ENCODE measurements around the gene TRPV4.

TRPV4 gene

GRCh38 chr12:109827566-109828550 lies 5.3 kb downstream of the TRPV4 start:
- no peak for DNase-seq

- no peak for DNase-seq
Measured at GRCh38 chr12:109827080-109827479, 6.1 kb downstream of the TRPV4 start.

GRCh38 chr12:109824731-109825130 lies 8.5 kb downstream of the TRPV4 start:
- no peak for DNase-seq

- DNase-seq = no peak
Measured at GRCh38 chr12:109822951-109823411, 10.2 kb downstream of the TRPV4 start.

DNA sequence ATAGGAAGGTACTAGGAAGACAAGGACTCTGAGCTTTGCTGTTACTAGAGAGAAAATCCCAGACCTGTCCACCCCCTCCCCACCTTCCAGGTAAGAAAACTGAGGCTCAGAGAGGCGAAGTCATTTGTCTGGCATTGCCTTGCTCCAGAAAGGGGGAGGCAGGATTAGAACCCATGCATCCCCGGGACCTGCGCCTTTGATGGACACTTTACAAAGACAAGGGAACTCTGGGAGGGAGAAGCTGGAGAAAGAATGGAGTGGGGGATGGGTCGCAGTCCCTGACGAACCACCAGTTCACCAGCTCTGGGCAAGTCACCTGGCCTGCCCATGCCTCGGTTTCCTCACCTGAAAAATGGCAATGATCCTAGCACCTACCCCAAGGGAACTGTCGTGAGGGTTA lies 10.8 kb downstream of the TRPV4 start:
- no peak for DNase-seq

DNA sequence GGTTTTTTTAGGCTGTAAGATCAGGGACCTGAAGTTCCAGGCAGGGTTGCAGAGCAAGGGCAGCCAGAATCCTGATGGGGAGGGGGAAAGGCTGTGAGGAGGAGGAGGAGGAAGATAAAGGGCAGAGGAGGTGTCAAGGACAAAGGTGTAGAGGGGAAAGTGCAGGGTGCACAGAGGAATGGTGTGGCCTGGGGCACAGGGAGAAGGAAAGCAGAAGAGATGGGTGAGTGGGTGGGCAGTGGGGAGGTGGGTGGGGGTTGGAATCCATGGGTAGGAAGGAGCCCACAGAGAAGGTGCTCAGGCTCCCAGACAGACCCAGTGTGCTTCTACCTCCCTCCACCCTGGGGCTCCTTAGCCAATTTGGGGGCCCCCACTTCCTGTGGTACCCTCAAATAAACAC lies 11.2 kb downstream of the TRPV4 start:
- no peak for DNase-seq

DNA sequence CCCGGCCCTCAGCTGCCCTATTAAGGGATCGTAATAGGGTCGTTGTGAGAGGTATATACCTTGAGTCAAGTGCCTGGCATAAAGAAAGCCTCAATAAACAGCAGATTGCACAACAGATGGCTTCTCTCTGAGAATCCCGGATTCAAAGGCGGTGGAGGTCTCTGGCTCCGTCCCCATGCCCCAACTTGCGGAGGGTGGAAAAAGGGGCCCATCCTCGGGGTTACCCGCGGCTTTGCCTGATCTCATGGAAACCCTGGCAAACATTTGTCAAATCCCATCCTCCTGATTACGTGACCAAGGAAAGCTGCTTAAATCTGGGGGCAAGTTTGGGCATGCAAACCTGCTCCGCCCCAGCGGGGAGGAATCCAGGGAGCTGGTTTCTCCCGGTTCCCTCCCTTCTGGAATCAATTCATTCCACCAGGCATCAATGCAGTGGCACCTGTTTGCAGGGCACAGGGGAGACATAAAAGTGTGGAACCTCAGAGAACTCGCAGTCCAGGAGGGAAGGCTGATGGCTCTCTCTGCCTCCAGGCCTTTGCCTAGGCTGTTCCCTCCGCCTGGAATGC lies 12.3 kb downstream of the TRPV4 start:
- peak; percentile 94 for DNase-seq

GRCh38 chr12:109818905-109819500 lies 14.2 kb downstream of the TRPV4 start:
- peak; percentile 14 for DNase-seq

GRCh38 chr12:109818253-109818652 lies 14.9 kb downstream of the TRPV4 start:
- DNase-seq = no peak

DNA sequence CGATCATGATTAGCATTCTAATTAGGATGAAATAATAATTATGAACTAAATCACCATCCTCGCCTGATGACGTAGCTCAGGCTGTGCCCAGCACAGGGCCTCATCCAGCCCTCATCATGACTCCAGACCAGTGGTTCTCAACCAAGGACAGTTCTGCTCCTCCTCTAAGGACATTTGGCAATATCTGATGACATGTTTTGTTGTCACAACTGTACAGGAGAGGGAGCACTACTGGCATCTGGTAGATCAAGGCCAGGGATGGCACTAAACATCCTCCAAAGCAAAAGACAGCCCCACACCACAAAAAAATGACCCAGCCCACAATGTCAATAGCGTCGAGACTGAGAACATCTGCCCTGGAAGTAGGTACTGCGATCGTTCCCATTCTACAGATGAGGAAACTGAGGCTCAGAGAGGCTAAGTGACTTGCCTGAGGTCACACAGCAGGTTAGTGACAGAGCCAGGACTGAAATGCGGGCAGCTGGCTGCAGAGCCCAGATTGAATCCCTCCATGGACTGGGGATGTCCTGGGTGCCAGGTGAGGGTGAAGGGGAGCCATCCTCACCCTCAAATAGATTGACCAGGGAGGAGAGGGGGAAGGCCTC lies 15.5 kb downstream of the TRPV4 start:
- no peak for DNase-seq

GRCh38 chr12:109816870-109817269 lies 16.3 kb downstream of the TRPV4 start:
- DNase-seq = no peak

- DNase-seq = no peak
Measured at GRCh38 chr12:109815757-109816617, 17.2 kb downstream of the TRPV4 start.

DNA sequence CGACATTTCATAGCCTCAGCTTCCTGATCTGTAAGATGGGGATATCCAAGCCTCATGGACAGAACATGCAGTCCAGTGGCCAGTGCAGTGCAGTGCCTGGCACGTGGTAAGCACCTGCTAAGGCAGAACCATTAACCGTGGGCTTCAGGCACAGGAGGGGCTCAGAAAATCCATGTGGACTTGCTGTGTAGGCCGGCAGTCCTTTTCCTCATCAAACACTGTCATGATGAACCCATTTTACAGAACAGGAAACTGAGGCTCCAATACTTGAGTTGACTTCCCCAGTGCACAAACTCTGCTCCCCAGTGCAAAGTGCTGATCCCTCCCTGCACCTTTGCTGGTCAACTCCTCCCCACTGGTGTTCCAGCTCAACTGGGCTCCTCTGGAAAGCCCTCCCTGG lies 18.0 kb downstream of the TRPV4 start:
- no peak for DNase-seq

DNA sequence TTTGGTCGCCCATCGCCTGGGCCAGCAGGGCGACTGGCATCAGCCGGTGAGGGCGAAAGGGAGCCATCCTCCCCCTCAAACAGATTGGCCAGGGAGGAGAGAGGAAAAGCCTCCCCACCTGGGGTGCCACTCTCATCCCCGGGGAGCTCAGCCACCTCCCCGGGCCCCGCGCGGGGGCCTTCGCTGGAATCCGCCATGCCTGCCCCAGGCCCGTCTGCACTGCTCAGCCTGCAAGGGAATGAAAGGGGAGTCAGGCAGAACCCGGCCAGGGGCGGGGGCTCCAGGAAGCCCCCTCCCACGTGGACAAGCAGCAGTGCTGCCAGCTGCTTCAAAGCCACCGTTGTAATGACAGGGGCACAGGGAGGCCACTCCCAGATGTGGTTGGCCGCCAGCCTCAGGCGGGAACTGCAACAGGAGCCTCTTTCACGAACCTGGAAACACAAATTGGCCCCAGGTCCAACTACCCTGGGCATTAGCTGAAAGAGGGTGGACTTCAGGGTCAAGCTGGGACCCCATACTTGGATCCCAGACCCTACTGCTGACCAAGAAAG lies 18.5 kb downstream of the TRPV4 start:
- DNase-seq = no peak

- DNase-seq = no peak
Measured at GRCh38 chr12:109813810-109814416, 19.3 kb downstream of the TRPV4 start.

- no peak for DNase-seq
Measured at GRCh38 chr12:109811624-109811995, 21.6 kb downstream of the TRPV4 start.

DNA sequence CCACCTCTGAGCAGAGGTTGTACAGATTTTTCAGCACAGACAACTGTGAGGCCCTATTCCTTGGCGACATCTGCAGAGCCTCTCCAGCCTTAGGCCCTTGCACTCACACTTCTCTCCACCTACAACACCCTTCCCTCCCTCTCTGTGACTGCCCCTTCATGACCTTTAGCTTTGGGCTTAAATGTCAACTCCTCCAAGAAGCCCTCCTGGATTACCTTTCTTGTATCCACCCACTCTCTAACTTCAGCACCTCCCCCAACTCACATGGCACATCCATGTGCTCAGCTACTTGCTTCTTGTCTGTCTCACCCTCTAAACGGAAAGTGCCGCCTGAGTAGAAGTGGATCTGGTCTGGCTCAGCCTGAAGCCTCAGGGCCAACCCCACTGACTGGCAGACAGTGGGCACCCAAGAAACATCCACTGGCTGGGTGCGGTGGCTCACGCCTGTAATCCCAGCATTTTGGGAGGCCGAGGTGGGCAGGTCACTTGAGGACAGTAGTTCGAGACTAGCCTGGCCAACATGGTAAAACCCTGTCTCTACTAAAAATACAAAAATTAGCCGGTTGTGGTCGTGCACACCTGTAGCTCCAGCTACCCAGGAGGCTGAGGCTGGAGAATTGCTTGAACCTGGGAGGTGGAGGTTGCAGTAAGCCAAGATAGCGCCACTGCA lies 22.1 kb downstream of the TRPV4 start:
- no peak for DNase-seq

- no peak for DNase-seq
Measured at GRCh38 chr12:109808876-109809646, 24.1 kb downstream of the TRPV4 start.

GRCh38 chr12:109807954-109808643 lies 25.1 kb downstream of the TRPV4 start:
- DNase-seq = no peak

Data from NCI-H1694 treated with DMSO at 0.1 percent for 48 hours (cell line).